Measurements from ENCODE around the gene IFT25. TPM values are rescaled to one million over a fixed set of nuclear protein-coding genes. Genes with fewer than 3 reads are reported as not detected.

IFT25 gene
- total RNA-seq, 1 donor from 2014 or later, result 19.4 TPM

DNA sequence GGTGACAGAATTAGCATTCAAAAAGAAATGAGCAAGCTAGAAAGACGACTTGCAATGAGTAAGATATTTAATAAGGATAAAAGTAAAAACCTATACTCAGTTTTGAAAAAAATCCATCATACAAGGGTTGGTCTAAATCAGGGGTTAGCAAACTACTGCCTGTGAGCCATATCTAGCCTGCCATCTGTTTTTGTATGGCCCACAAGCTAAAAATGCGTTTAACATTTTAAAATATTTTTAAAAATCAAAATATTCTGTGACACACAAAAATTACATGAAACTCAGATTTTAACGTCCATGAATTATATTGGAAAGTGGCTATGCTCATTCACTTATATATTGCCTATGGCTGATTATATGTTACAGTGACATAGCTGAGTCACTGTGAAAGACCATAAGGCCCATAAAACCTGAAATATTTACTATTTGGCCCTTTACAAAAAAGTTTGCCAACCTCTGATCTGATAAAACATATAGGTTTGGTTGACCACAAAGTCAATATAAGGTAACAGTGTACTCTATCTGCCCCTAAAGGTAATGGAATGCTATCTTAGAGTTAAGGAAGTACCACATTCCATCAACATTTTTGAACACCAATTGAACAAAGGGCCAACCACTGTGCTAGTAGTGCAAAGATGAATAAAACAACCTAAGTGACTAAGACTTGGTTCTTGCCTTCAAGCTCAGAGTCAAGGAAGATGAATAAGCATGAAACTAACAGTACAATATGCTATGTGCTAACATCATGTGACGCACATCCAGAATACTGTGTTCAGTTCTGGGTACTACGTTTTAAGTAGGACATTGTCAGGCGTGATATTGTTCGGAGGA, 3.2 kb downstream of the IFT25 start:
- no peak overlapping the region for H3K4me3 ChIP-seq
- peaks cover 0 to 3% of the 10 kb centered on the region in 2 donors for H3K36me3 ChIP-seq
- TF ChIP-seq, protein P1, sequence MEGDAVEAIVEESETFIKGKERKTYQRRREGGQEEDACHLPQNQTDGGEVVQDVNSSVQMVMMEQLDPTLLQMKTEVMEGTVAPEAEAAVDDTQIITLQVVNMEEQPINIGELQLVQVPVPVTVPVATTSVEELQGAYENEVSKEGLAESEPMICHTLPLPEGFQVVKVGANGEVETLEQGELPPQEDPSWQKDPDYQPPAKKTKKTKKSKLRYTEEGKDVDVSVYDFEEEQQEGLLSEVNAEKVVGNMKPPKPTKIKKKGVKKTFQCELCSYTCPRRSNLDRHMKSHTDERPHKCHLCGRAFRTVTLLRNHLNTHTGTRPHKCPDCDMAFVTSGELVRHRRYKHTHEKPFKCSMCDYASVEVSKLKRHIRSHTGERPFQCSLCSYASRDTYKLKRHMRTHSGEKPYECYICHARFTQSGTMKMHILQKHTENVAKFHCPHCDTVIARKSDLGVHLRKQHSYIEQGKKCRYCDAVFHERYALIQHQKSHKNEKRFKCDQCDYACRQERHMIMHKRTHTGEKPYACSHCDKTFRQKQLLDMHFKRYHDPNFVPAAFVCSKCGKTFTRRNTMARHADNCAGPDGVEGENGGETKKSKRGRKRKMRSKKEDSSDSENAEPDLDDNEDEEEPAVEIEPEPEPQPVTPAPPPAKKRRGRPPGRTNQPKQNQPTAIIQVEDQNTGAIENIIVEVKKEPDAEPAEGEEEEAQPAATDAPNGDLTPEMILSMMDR (IDR thresholded peaks at IDR 0.05), result no peak
- no peak for TF ChIP-seq POLR2AphosphoS5 (IDR thresholded peaks at IDR 0.05; ENCODE audit: insufficient read depth in 1 of 2, low read depth in 1 of 2)
- TF ChIP-seq POLR2A (IDR thresholded peaks at IDR 0.05), result no peak
- no peaks in the 10 kb centered on the region for H3K9me3 ChIP-seq
- no peak for DNase-seq (ENCODE audit: extremely low spot score in 2 of 2)
- no peak overlapping the region for H3K27ac ChIP-seq
- intact Hi-C loops (cut with DNase I), result no loop called here
- H3K27me3 ChIP-seq, result no peaks in the 10 kb centered on the region
- peaks cover 27% of the 10 kb centered on the region for H3K4me1 ChIP-seq

DNA sequence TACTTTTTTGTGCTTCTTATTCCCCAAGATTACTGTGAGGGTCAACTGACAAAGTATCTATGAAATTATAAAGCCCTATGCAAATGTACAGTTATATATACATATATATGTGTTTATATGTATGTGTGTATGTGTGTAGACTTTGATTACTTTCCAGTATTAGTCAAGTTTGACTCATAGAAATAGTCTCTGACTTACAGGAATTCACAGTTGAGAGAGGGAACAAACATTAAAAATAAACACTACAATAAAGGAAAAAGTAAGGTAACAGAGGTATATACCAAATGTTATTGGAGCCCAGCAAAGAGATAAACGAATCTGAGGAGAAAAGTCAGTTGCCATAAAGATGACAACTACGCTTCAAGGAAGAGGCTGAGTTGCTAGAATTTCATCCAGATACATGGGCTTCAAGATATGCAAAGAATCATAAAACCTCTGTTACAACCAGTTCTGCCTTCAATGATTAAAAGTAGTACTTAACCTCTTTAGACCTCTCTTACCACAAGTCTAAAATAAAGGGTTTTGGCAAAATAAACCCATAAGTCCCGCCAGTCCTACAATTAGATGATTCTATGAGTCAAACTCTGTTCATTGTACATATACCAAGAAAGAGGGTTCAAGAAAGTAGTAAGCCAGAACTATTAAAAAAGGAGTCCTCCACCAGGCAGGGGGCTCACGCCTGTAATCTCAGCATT, 7.2 kb downstream of the IFT25 start:
- TF ChIP-seq POLR2AphosphoS5 (IDR thresholded peaks at IDR 0.05; ENCODE audit: insufficient read depth in 1 of 2, low read depth in 1 of 2) (no peak), POLR2A (IDR thresholded peaks at IDR 0.05) (no peak)
- TF ChIP-seq, protein P1 (IDR thresholded peaks at IDR 0.05), result no peak
- Histone ChIP-seq H3K27me3 (no peaks in the 10 kb centered on the region), H3K4me1 (peaks cover under 1% of the 10 kb centered on the region), H3K4me3 (no peak overlapping the region), H3K36me3 (peaks cover 0 to 9% of the 10 kb centered on the region in 2 donors), H3K9me3 (no peaks in the 10 kb centered on the region), H3K27ac (no peak overlapping the region)
- no peak for DNase-seq (ENCODE audit: extremely low spot score in 2 of 2)
- intact Hi-C loops (cut with DNase I), result loop anchor here (5.0 kb wide), 1 partner anchor 649 kb away; no protein-coding TSS in a partner anchor

DNA sequence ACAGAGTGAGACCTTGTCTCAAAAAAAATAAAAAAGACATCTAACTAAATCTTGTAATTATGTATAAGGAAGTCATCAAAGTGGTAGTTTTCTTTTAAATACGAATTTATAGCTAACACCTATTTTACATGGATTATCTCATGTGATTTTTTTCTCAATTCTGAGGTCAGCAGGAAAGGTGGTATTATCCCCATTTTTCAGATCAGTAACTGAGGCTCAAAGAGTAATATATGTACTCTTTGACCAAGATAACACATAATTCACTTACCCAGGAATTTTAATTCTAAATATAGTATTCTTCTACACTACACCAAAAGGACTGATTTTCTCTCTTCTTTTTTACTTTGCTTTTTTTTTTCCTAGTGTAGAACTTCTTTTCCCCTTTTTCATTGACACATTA, 9.1 kb downstream of the IFT25 start:
- Histone ChIP-seq H3K4me3 (no peak overlapping the region), H3K27me3 (no peaks in the 10 kb centered on the region), H3K9me3 (peaks cover 7% of the 10 kb centered on the region), H3K27ac (no peak overlapping the region), H3K36me3 (peaks cover 0 to 9% of the 10 kb centered on the region in 2 donors), H3K4me1 (no peaks in the 10 kb centered on the region)
- DNase-seq (ENCODE audit: extremely low spot score in 2 of 2), result no peak
- intact Hi-C loops (cut with DNase I), result loop anchor here (5.0 kb wide), 1 partner anchor 651 kb away; no protein-coding TSS in a partner anchor
- TF ChIP-seq, protein P1 (IDR thresholded peaks at IDR 0.05), result no peak
- no peak for TF ChIP-seq POLR2A (IDR thresholded peaks at IDR 0.05)
- TF ChIP-seq POLR2AphosphoS5 (IDR thresholded peaks at IDR 0.05; ENCODE audit: insufficient read depth in 1 of 2, low read depth in 1 of 2), result no peak

DNA sequence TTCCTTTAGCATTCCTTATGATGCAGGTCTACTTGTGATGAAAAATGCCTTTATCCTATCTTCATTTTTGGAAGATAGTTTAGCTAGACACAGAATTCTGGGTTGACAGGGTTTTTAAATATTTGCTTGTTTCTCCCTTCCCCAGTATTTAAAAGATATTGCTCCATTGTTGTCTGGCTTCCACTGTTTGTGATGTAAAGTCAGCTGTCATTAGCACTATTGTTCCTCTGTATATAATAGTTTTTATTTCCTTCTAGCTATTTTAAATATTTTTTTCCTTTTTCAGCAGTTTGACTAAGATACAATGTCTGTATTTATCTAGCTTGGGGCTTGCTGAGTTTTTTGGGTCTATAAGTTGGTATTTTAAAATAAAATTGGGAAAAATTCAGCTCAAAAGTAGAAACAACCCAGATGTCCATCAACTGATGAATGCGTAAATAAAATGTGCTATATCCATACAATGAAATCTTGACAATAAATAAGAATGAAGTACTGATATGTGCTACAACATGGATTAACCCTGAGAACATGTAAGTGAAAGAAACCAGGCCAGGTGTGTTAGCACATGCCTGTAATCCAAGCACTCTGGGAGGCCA, 11.2 kb downstream of the IFT25 start:
- Histone ChIP-seq H3K4me3 (no peak overlapping the region), H3K4me1 (no peaks in the 10 kb centered on the region), H3K36me3 (peaks cover 0 to 9% of the 10 kb centered on the region in 2 donors), H3K27ac (no peak overlapping the region), H3K27me3 (no peaks in the 10 kb centered on the region), H3K9me3 (peaks cover 7% of the 10 kb centered on the region)
- no peak for DNase-seq (ENCODE audit: extremely low spot score in 2 of 2)
- no peak for TF ChIP-seq POLR2AphosphoS5 (IDR thresholded peaks at IDR 0.05; ENCODE audit: insufficient read depth in 1 of 2, low read depth in 1 of 2)
- TF ChIP-seq, protein P1 (IDR thresholded peaks at IDR 0.05), result no peak
- no peak for TF ChIP-seq POLR2A (IDR thresholded peaks at IDR 0.05)
- intact Hi-C loops (cut with DNase I), result no loop called here
